NK-92 treated with Interleukin-12 subunit alpha and Interleukin-12 subunit beta, amount 100 ng/mL, for 24 hours (cell line): ENCODE measurements around the gene ADI1.

Source experiments
- DNase-seq: peaks from one replicate; lab custom pipeline; 2025; lab: John Stamatoyannopoulos, UW

The ADI1 gene

DNA sequence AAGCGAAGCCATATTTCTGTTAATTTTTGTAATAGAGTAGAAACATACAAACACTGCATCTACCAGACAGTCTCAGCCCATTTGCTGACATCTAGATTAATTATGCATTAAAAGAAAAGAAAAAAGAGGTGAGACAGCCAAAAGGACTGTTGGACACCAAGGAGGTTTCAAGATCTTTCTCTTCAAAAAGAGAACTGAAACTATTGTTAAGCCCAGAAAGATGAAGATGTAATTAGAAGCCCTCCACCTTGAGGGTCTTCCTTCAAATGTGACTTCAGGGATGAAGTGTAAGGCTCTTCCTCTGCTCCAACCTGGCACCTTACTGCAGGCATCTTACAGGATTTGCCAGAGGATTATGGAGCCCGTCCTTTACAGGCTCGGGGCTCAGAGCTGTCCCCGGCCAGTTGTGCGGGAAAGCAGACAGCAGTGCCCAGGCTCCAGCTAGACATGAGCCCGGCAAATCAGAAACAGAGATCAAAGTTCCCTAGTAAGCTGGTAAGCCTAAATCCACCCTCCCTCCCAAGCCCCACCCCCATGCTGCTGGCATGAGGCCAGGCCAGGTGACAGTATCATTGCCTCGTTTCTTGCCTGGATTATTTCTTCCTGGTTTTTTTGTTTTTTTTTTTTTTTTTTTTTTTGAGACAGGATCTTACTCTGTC is 38.9 kb downstream of the ADI1 start:
- DNase-seq = no peak

DNA sequence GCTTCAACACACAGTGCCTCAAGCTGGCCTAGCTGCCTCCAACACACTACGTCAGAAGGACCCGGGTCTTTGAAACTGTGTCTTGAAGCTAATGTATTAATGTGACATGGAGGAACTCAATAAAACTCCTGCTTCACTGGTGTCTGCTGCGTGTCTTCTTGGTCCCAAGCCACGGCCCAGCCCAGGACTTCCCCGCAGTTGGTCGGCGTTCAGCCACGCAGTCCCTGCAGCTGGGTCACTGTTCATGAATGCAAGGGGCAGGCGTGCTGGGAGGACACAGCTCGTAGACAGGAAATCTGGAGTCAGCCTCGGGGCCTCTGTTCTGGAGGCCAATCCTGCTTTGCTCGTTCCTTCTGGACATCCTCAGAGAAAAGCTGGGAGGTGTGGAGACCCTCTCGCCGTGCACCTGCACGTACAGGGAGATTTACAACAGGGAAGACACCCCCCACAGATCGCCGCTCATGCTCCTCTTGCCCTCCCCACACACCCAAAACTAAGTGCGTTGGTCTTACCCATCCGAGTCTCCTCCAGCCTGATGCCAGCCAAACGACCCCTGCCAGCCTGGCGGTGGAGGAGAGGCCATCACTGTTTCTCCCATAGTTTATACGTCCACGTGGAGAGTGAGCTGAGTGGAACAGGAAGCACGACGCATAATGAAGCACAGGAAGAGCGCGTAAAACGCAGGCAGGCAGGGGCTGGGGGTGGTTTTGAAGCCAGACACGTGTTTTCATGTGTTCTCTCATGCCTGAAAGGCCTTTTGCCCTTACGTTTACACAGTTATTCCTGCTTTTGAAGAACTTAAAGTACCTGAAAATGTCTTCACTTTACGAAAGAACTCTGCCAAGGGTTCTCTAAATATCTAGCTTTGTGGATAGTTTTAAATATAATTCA is 39.7 kb downstream of the ADI1 start:
- DNase-seq = no peak

DNA sequence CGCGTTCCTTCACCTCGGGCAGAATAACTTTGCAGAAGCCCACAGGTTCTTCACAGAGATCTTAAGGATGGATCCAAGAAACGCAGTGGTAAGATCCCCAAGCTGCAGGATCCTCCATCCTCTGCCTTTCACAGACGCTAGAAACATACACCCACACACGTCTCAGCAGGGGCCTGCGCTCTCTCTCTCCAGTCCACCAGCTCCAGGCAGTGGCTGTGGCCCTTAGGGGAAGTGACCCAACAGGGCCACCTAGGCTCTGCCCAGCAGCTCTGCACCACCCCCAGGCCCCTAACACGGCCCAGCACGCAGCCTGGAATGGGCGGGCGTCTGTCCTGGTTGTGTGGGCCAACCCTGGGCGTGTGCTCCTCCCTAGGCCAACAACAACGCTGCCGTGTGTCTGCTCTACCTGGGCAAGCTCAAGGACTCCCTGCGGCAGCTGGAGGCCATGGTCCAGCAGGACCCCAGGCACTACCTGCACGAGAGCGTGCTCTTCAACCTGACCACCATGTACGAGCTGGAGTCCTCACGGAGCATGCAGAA is 40.4 kb downstream of the ADI1 start:
- no peak for DNase-seq

DNA sequence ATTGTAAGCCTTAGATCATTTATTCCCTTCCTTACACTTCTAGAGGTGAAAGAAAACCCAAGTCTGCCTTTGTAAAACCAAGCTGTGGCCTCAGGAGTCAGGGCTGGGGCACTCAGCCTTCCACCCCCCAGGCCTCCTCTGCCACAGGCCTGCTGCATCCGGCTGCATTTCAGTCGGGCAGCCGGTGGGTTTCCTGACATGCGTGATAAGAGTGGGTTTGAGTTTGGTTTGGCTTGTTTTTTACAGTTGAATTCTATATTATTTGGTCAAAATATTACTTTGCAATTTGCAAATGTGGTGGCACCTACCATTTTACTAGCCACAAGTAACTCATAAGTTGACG is 42.4 kb downstream of the ADI1 start:
- DNase-seq = no peak

DNA sequence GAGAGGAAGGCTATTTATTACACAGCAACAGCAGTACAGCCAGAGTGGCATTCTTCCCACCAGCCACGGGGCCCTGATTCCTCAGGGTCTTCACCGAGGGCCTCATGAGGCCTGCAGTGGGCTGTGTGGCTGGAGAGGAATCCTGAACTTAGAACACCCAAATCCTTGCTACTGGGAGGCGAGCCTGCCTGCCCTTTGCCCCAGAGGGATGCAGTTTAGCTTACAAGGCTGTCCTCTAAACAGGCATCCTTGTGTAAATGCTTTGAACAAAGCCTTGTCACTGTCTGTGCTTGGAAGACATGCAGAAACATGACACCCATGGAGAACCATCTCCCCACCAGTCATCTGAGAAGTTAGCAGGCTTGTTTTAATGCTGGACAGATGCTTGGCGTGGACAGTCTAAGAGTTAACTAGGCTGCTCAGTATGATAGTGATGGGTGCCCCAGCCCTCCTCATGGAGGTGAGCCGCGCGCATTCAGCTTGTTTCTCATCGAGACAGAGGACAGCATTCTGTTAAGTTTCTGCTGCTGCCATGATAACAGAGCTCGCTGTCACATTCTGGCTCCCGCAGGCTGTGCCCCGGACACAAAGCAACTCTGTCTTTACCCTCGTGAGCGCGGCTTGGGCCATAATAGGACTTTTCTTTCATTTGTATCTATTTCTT is 42.9 kb downstream of the ADI1 start:
- no peak for DNase-seq

DNA sequence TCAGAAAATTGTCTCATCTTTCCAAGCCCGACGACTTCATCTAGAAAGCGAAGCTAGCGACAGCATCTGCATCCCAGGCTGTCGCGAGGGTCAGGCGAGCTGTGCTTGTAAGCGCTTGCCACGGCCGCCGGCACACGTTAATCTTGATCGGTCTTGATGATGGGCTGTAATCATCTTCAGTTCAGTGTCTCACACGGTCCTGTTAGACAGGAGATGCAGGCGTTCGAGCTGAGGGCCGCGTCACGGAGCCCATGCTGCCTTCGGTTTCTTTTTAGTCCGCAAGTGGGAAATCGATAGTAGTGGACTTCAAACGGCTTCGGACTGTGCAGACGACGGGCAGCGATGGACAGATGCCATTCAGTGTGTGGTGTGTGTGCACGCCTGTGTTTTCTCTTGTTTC is 43.6 kb downstream of the ADI1 start:
- no peak for DNase-seq

DNA sequence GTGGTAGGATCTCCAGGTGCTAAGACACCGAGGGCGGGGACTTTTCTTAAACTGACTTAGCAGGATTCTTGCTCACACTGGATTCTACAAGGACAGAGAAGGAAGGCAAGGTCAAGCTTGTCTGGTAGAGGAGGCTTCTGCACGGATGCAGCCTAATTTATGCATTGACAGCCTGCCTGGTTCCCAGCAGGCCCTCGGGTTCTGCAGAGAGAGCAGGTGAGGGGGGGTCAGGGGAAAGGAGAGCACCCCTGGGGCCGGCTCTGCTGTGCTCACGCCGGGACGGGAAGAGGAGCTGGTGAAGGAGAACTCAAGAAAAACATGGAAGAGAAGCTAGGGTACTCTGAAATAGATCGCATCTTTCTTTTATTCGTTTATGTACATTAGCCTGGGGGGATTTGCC is 46.4 kb downstream of the ADI1 start:
- no peak for DNase-seq

DNA sequence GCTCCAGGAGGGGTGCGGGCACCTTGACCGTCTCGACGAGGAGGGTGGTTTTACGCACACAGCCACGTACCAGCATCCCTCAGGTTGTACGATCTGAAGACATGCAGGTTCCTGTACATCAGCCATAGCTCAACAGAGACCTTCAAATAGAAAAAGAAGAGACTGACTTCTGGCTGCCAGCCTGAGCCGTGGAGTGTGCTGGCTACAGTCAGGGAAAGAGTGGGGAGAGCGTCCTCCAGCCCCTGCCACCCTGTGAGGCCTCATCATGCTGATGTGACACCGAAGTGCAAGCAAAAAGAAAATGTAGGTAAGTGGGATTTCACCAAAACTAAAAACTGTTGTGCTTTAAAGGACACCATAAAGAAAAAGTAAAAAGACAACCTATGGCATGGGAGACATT is 47.0 kb downstream of the ADI1 start:
- no peak for DNase-seq

DNA sequence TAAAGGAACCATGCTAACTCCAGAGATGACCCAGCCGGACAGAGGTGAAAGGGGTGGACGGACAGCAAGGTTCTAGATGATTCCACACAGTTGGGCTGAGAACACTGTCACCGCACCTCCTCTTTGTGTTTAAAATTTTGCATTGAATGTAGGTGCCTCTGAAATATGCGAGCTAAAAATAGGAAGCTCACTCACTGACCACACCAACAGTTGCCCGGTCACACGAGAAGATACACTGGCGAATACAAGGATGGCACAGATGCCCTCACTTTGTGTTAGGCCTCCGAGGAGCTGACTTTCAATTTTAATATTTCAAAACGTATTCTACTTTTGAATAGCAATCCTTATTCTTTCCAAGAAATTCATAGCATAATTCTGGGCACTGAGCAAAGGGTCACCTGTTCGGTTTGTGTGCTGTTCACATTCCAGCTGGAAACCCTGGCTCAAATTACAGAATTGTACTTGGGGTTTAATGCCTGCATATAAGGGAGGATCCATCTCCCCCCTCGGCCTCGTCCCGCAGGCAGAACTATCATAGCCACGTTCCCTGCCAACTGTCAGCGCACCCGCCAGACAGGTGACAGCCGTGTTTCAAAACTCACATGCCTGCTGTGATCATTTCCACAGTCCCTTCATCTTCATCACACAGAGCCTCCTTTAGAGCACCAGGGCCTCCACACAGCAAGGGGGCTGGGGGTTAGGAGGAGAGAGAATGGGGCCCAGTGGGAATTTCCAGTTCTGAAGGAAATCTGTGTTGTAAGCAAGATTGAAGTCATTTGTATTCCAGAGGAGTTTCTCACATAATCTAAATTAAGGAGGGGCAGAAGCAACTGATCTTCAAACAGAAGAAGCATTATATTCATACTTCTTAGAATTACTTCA is 48.2 kb downstream of the ADI1 start:
- DNase-seq = no peak

DNA sequence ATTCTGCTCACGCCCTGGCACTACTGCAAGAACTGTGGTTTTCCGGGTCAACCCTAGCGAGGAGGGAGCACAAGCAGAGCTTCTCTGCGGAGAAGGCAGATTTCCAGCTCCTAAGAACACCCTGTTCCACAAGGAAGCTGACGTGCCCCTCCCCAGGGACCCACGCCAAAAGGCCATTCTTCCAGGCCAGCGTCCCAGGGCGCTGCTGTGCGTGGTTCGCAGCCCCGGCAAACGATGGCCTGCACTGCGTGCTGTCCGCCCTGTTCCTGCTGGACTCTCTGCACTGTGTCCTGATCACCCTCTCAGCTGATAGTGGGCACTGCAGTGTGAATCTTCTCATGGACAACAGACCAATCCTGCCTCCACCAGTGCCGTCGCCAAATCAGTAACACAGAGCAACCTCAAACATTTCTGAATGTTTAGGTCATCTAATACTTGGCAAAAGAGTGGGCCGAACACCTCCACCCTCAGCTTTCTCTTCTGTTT is 49.1 kb downstream of the ADI1 start:
- no peak for DNase-seq

DNA sequence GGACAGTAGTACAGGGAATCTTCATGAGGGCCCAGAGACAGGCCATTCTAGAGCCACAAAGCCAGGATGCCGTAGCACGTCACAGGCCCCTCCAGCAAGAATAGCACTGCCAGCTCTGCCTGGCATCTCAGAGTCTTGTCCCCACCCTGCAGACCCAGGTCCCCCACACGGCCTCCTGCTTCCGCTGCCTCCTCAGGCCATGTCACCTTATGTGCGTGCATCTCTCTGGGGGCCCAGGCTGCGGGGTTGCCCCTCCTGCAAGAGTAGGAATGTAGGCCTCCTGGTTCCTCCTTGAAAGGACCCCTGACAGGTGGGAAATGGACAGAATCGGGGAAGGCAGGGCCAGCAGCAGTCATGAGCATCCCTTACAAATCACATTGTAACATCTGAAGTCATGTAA is 49.8 kb downstream of the ADI1 start:
- DNase-seq = no peak

DNA sequence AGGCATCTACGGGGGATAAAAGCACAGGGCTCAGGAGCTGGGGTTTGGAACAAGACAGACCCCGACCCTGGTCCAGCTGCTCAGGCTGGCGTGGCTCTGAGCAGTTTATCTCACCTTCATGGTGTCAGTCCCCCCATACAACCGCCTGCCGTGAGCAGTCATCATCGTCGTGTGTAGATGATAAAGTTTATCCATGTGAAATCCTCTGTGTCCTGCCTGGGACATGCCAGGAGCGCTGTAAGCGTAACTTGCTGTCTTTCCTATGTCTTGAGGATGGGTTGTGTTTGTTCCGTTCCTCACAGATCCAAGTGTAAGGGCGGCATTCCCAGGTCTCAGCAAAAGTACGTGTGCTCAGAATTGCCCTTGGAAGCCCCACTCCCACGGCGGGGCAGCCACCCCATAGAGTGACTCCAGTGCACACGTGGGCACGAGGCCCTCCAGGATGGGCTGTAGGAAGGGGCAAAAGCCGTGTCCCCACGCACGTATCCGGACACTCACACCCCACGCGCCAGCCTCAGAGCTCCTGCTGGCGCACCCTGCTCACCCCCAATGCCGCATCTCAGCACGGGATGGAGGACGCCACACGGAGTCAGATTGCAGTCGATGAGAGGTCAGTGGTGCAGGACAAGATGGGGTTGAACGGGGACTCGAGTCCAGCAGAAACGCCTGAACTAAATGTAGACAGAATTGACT is 50.9 kb downstream of the ADI1 start:
- no peak for DNase-seq

DNA sequence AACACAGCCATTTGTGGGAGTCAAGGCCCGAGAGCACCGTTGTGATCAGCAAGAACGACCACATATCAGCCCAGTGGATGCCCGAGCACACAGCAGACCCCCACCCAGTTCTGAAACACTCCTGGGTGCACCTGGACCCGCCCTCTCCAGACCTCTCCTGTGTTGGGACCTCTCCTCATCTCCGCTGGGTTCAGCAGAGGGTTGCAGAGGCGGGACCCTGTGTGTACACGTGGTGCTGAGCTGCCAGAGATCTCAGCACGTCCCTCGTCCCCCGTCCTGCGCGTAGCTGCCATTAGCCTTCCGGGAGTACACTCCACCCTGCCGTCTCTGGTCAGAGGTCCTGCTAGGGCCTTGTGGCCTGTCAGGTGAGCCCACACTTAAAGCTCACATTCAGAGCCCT is 51.7 kb downstream of the ADI1 start:
- no peak for DNase-seq

DNA sequence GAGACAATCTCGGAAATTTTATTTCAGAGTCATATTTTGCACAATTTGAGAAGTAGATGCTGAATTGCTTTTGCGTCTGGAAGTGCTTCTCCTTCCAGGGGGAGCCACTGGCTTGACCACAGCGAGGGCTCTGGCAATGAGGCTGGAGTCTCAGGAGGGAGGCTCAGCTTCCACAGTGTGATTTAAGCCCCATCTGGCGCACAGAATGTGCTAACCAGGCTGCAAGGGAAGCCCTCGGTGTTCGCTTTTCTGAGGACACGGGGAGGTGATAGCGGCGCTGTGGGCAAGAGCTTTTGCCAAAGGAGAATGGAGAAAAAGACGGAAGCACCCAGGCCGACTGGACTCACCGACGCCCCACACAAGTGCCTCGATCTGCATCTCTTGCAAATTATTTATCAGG is 52.4 kb downstream of the ADI1 start:
- no peak for DNase-seq

DNA sequence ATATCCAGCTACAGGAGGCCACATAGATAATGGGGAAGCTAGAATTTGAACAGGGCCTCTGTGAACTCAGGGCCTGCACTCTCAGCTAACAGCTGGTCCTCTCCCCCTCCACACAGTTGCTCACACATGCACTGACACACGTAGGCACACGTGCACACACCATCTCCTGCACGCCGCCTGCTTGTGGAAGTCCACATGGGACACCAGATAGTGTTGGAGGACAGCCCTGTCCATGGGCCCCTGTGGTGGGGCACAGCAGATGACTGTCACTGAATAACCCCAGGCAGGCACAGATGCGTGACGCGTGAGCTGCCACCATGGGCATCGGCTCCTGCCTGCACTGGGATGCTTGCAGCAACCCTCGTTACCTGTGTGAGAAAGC is 52.9 kb downstream of the ADI1 start:
- DNase-seq = no peak

DNA sequence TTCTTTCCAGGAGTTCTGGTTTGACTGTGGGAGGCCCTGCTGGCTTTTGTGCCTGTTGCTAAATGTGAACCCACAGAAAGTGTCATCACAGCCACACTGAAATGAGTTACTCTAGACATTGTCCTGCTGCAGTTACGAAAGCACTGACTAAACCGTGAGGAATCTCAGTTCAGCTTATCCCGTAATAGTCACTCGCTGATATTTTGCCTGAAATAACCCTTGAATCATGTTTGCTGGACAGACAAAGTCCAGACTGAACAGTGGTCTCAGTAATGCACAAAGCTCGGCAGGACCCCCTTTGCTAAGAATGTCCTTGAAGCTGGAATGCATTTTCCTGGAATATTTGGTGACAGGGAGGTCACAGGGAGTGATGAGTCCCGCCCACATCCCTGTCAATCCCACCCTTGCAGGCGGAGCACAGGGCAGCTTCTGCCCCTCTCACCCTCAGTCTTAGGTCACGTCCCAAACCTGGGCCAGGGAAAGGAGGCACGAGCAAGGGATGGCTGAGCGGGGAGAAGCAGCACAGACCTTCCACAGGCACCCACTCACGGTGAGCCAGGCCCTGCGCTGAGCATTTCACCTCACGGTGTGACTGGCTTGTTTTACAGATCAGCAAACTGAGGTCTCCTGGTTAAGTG is 53.4 kb downstream of the ADI1 start:
- DNase-seq = no peak

DNA sequence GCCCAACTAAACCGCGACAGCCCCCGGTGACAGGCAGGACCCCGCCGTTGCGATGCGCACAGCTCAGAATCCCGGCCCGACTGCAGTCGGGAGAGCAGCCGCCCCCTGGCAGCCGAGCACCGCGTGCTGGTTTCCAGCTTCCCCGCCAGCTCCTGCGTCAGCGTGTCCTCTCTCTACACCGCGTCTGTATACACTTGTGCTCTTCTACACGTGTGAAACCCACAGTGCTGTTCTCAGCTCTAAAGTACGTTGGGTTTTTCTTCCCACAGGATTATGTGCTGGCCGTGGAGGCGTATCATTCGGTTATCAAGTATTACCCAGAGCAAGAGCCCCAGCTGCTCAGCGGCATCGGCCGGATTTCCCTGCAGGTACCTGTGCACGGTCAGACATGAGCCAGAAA is 54.0 kb downstream of the ADI1 start:
- no peak for DNase-seq

DNA sequence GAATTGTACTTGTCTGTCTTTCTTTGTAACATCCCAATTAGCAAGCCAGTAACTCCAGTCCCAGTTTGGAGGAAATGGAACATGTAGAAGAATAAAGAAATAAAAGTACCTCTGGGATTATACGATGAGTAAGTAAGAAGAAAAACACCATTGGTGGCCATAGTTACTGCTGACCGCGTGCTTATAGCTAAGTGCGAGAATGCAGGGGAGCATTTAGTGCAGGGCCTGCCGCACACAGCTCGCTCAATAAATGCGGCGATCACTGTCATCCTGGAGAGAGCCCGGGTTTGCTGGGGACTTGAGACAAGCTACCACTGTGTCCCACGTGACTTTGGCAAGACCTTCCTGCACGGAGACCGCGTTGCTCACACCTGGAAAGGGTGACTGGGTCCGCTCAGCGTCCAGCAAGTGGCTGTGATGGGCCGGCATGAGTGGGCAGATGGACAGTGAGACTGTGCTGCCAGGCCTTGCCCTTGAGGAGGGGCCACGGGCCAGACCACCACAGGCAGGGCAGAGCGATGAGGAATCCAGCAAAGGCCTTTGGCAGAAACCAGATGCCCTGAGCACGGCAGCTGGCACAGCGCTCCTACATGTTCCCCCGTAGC is 54.8 kb downstream of the ADI1 start:
- no peak for DNase-seq

DNA sequence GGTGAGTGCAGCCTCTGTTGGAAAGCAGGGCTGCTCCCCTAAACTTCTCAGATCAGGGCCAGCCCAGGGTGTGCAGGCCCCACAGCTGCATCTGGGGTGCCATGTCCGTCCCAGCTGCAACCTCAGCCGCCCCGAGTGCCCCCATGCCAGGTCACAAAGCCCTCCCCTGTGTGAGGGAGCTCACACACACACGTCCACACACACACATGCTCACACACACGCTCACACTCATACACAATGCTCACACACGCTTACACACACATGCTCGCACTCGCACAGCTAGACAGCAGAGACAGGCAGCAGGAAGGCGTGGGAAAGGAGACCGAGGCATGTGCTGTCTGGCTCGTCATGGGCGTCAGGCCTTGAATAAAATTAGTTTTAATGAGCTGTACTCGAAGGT is 55.4 kb downstream of the ADI1 start:
- no peak for DNase-seq

DNA sequence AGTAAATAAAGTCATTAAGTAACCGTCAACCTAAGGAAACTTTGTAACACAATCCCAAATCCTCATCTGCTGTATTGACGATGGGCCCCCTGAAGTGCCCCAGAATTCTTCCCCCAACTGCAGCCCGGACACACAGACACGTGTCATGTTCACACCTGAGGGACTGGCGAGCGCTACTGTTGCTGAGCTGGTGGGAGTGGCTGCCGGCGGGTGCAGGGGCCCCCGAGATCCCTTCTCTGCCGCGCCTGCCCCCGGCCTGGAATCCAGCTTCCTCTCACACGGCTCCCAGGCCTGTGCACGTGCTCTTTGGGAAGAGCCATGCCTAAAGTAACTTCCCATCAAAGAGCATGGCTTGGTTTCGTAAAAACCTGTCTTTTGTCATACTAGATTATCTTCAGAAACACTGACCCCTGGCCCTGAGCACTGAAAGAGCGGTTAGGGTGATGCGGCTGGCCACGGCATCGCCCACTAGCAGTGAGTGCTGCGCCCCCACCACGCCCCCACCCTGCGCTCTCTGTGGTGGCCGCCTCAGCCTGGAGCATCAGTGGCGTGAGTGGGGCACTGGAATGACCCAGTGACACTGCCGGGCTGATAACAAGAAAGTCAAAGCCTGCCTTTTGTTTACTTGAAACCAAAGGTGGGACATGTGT is 56.0 kb downstream of the ADI1 start:
- no peak for DNase-seq
